ENCODE results near the gene SAFB2.

GRCh38 chr19:5669212-5669611 is 46.6 kb upstream of the SAFB2 start:
- no peak for TF ChIP-seq CTCF (conservative IDR thresholded peaks at IDR 0.05)
- TF ChIP-seq ZFX (IDR thresholded peaks at IDR 0.05): no peak

All from C4-2B (cell line).